WTC11 (cell line): ENCODE results near the gene HTR3B.
"Not testable (repeated sequence)": the region's sequence is repeated elsewhere in the genome, so short reads cannot be mapped to it uniquely, and the experiment has no call there.

Experiments used
- CREB1 ChIP-seq: sonication (generic); formaldehyde crosslinking; IDR thresholded peaks from 2 replicates; pipeline ENCODE4 v1.8.0; 2023; ENCODE audit warnings: mild to moderate bottlenecking, missing genetic modification reagents
- CTCF ChIP-seq: fragments of 200-600 bp; IDR thresholded peaks from 2 replicates; pipeline ENCODE4 v1.8.0; 2022; ENCODE audit warnings: antibody characterized with exemption
- FOXP4 ChIP-seq: sonication (generic); formaldehyde crosslinking; IDR thresholded peaks from 2 replicates; pipeline ENCODE4 v1.8.0; 2022; ENCODE audit warnings: mild to moderate bottlenecking, missing genetic modification reagents
- NFE2L1 ChIP-seq: sonication (generic); formaldehyde crosslinking; IDR thresholded peaks from 2 replicates; pipeline ENCODE4 v1.8.1; 2023; ENCODE audit warnings: missing genetic modification reagents
- NFYB ChIP-seq: sonication (generic); formaldehyde crosslinking; conservative IDR thresholded peaks from 2 replicates; pipeline ENCODE4 v1.8.0; 2022; ENCODE audit warnings: low read depth, missing genetic modification reagents
- USF2 ChIP-seq: sonication (generic); formaldehyde crosslinking; IDR thresholded peaks from 2 replicates; pipeline ENCODE4 v1.8.1; 2023; ENCODE audit warnings: mild to moderate bottlenecking, missing genetic modification reagents, moderate library complexity
- ZNF317 ChIP-seq: sonication (generic); formaldehyde crosslinking; IDR thresholded peaks from 2 replicates; pipeline ENCODE4 v1.8.1; 2023; ENCODE audit warnings: low read depth, mild to moderate bottlenecking, moderate library complexity, missing genetic modification reagents, borderline replicate concordance
- TF ChIP-seq, protein P1 (sequence below): sonication (generic); formaldehyde crosslinking; IDR thresholded peaks from 2 replicates; pipeline ENCODE4 v1.8.0; 2023; ENCODE audit warnings: mild to moderate bottlenecking, missing genetic modification reagents

DNA sequence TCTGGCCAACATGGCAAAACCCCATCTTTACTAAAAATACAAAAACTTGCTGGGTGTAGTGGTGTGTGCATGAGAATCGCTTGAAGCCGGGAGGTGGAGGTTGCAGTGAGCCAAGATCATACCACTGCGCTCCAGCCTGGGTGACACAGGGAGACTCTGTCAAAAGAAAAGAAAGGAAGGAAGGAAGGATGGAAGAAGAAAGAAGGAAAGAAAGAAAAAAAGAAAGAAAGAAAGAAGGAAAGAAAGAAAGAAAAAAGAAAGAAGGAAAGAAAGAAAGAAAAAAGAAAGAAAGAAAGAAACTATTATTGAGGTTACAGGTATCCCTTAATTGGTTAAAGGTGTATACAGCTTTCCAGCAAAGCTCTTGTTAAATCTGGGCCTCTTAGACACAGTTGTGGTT is 29.6 kb downstream of the HTR3B start:
- TF ChIP-seq CTCF; ZNF317 (CRISPR knock-in tag); NFE2L1 (CRISPR knock-in tag); USF2 (CRISPR knock-in tag); NFYB (CRISPR knock-in tag); CREB1 (CRISPR knock-in tag); FOXP4 (CRISPR knock-in tag): not testable (repeated sequence)
- TF ChIP-seq, protein P1, sequence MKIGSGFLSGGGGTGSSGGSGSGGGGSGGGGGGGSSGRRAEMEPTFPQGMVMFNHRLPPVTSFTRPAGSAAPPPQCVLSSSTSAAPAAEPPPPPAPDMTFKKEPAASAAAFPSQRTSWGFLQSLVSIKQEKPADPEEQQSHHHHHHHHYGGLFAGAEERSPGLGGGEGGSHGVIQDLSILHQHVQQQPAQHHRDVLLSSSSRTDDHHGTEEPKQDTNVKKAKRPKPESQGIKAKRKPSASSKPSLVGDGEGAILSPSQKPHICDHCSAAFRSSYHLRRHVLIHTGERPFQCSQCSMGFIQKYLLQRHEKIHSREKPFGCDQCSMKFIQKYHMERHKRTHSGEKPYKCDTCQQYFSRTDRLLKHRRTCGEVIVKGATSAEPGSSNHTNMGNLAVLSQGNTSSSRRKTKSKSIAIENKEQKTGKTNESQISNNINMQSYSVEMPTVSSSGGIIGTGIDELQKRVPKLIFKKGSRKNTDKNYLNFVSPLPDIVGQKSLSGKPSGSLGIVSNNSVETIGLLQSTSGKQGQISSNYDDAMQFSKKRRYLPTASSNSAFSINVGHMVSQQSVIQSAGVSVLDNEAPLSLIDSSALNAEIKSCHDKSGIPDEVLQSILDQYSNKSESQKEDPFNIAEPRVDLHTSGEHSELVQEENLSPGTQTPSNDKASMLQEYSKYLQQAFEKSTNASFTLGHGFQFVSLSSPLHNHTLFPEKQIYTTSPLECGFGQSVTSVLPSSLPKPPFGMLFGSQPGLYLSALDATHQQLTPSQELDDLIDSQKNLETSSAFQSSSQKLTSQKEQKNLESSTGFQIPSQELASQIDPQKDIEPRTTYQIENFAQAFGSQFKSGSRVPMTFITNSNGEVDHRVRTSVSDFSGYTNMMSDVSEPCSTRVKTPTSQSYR (CRISPR knock-in tag) = not testable (repeated sequence)
